ENCODE data around the gene VCPKMT. TPM values are rescaled to one million over a fixed set of nuclear protein-coding genes. Genes with fewer than 3 reads are reported as not detected.

Gene VCPKMT
- total RNA-seq, 4 donors from 2014 or later: 8.1 to 12.5 (median 11.9) TPM

DNA sequence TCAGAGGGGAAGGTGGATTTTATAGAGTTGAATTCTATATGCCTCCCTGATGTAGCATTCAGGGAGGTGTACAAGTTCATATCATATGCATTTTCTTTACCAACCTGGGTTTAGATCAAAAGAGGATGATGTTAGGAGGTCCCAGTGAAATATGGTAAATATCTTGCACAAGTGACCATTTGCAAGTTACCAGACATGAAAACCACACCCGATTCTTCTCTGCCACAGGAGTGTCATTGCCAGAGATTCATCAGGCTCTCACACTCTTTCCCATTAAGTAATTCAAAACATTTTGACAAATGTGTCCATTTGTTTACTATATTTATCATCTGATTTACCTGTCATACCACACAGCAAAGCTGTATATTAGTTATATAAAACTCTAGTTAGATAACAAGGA lies 44.0 kb downstream of the VCPKMT start:
- H3K27me3 ChIP-seq: no peaks in the 10 kb centered on the region
- TF ChIP-seq POLR2AphosphoS5 (IDR thresholded peaks at IDR 0.05): no peak
- no peak for TF ChIP-seq POLR2A (IDR thresholded peaks at IDR 0.05)
- TF ChIP-seq CTCF (IDR thresholded peaks at IDR 0.05): no peak
- no peak for TF ChIP-seq EP300 (IDR thresholded peaks at IDR 0.05)

GRCh38 chr14:50070840-50071548 lies 45.4 kb downstream of the VCPKMT start:
- 77% methylated on average over 13 of the region's 13 CpGs for WGBS
- TF ChIP-seq POLR2AphosphoS5 (IDR thresholded peaks at IDR 0.05) (no peak), EP300 (IDR thresholded peaks at IDR 0.05) (no peak), CTCF (IDR thresholded peaks at IDR 0.05) (no peak)
- H3K27ac ChIP-seq: no peak overlapping the region

More for the DNA sequence above, 44.0 kb downstream of the VCPKMT start:
- H3K36me3 ChIP-seq: no peaks in the 10 kb centered on the region
- H3K4me3 ChIP-seq: no peak overlapping the region
- no peak overlapping the region for H3K27ac ChIP-seq
- H3K4me1 ChIP-seq: no peaks in the 10 kb centered on the region
- no peaks in the 10 kb centered on the region for H3K9me3 ChIP-seq
- WGBS: 33% methylated on average over 1 of the region's 1 CpG
- no peak for DNase-seq (ENCODE audit: low spot score in 2 of 2)

DNA sequence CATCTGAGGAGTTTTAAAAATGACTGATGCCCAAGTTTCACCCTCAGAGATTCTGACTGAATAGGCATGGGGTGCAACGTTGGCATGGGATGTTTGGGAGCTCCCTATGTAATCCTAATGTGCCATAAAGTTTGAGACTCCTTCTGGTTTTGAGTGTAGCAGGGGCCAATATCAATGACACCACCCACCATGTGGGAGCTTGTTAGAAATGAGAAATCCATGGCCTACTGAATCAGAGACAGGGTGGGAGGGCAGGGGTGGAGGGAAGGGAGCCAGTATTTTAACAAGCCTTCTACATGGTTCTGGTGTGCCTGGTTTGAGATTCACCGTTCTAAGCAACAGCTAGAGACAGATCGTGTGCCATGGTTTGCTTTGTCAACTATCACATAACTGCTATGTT lies 46.1 kb downstream of the VCPKMT start:
- DNase-seq (ENCODE audit: low spot score in 2 of 2): no peak
- H3K4me1 ChIP-seq: no peaks in the 10 kb centered on the region
- no peaks in the 10 kb centered on the region for H3K9me3 ChIP-seq
- no peaks in the 10 kb centered on the region for H3K36me3 ChIP-seq
- H3K27ac ChIP-seq: no peak overlapping the region
- no peaks in the 10 kb centered on the region for H3K27me3 ChIP-seq
- TF ChIP-seq POLR2AphosphoS5 (IDR thresholded peaks at IDR 0.05) (no peak), EP300 (IDR thresholded peaks at IDR 0.05) (no peak), POLR2A (IDR thresholded peaks at IDR 0.05) (no peak), CTCF (IDR thresholded peaks at IDR 0.05) (no peak)
- H3K4me3 ChIP-seq: no peak overlapping the region
- 86% methylated on average over 3 of the region's 3 CpGs for WGBS

More at GRCh38 chr14:50070840-50071548, 45.4 kb downstream of the VCPKMT start:
- H3K4me1 ChIP-seq: no peaks in the 10 kb centered on the region
- no peak overlapping the region for H3K4me3 ChIP-seq
- H3K27me3 ChIP-seq: no peaks in the 10 kb centered on the region
- no peak for DNase-seq (ENCODE audit: low spot score in 2 of 2)
- H3K36me3 ChIP-seq: no peaks in the 10 kb centered on the region
- H3K9me3 ChIP-seq: no peaks in the 10 kb centered on the region

DNA sequence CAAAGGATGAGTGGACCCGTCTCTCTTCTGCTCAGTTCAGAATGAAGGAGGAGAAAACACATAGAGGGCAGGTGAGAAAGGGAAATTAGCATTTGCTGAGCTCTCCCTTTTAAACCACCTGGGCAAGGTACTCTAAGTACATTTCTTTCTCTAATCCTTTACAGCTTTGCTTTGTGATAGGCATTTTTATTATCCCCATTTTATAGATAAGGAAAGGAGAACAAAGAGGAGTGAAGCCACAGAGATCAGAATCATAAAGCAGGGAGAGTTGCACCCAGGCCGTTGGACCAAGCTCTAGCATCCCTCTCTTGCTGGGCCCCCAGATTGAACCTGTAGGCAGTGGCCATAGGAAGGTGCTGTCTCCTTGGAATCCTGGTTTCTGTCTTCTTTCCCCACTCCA lies 47.0 kb downstream of the VCPKMT start:
- no peaks in the 10 kb centered on the region for H3K36me3 ChIP-seq
- WGBS: 52% methylated on average over 2 of the region's 2 CpGs
- no peak for DNase-seq (ENCODE audit: low spot score in 2 of 2)
- H3K4me3 ChIP-seq: no peak overlapping the region
- H3K4me1 ChIP-seq: no peaks in the 10 kb centered on the region
- H3K27ac ChIP-seq: no peak overlapping the region
- no peaks in the 10 kb centered on the region for H3K27me3 ChIP-seq
- no peak for TF ChIP-seq EP300 (IDR thresholded peaks at IDR 0.05)
- TF ChIP-seq POLR2A (IDR thresholded peaks at IDR 0.05): no peak
- no peak for TF ChIP-seq CTCF (IDR thresholded peaks at IDR 0.05)
- TF ChIP-seq POLR2AphosphoS5 (IDR thresholded peaks at IDR 0.05): no peak
- H3K9me3 ChIP-seq: no peaks in the 10 kb centered on the region

DNA sequence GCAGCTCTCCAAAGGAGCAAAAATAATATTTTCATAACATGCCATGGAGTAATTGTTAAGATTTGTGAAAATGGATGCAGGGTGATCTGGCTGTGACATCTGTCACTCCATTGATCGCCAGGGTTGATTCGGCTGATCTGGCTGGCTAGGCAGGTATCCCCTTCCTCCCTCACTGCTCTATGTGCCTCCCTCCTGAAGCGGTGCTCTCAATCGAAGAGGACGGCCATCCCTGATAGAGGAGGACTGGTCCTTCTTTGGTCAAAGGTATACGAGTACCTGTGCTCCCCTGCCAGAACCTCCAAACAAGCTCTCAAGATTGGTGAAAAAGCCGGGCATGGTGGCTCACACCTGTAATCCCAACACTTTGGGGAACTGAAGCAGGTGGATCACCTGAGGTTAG lies 47.9 kb downstream of the VCPKMT start:
- no peak overlapping the region for H3K27ac ChIP-seq
- TF ChIP-seq POLR2AphosphoS5 (IDR thresholded peaks at IDR 0.05) (no peak), POLR2A (IDR thresholded peaks at IDR 0.05) (no peak)
- H3K27me3 ChIP-seq: no peaks in the 10 kb centered on the region
- H3K4me3 ChIP-seq: no peak overlapping the region
- DNase-seq (ENCODE audit: low spot score in 2 of 2): no peak
- no peaks in the 10 kb centered on the region for H3K36me3 ChIP-seq
- H3K4me1 ChIP-seq: no peaks in the 10 kb centered on the region
- no peaks in the 10 kb centered on the region for H3K9me3 ChIP-seq
- 90% methylated on average over 7 of the region's 7 CpGs for WGBS

Data from suprapubic skin (tissue), 4 donors.